ENCODE data around the gene NR1I3. TPM values are rescaled to one million over a fixed set of nuclear protein-coding genes. Genes with fewer than 3 reads are reported as not detected.

The NR1I3 gene
- total RNA-seq, 4 donors from 2014 or later, result 2.1 TPM; not detected in 3

DNA sequence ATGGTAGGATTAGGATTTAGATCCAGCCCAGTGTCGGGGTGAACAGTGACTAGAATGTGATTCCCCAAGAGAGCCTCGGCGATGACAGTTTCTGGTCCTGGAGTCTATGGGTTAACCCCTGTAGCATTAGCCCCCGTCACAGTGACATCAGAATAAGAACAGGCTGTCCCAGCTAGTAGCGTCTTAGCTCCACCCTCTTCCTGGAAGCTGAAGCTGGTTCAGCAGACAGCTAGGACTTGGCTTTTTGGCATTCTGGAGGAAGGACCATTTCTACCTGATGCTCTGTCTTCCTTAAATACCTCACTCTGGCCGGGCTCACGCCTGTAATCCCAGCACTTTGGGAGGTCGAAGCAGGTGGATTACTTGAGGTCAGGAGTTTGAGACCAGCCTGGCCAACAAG lies 30.8 kb downstream of the NR1I3 start:
- H3K4me3 ChIP-seq (ENCODE audit: low read depth, poor library complexity, severe bottlenecking), result no peak overlapping the region
- intact Hi-C loops (cut with DNase I; ENCODE audit: low total_unique reads), result no loop called here
- WGBS, 2 donors, result 67 to 69% methylated on average over 8 of the region's 8 CpGs
- DNase-seq (ENCODE audit: low spot score in 2 of 2), result no peak
- TF ChIP-seq, protein P1, sequence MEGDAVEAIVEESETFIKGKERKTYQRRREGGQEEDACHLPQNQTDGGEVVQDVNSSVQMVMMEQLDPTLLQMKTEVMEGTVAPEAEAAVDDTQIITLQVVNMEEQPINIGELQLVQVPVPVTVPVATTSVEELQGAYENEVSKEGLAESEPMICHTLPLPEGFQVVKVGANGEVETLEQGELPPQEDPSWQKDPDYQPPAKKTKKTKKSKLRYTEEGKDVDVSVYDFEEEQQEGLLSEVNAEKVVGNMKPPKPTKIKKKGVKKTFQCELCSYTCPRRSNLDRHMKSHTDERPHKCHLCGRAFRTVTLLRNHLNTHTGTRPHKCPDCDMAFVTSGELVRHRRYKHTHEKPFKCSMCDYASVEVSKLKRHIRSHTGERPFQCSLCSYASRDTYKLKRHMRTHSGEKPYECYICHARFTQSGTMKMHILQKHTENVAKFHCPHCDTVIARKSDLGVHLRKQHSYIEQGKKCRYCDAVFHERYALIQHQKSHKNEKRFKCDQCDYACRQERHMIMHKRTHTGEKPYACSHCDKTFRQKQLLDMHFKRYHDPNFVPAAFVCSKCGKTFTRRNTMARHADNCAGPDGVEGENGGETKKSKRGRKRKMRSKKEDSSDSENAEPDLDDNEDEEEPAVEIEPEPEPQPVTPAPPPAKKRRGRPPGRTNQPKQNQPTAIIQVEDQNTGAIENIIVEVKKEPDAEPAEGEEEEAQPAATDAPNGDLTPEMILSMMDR (IDR thresholded peaks at IDR 0.05), result no peak

DNA sequence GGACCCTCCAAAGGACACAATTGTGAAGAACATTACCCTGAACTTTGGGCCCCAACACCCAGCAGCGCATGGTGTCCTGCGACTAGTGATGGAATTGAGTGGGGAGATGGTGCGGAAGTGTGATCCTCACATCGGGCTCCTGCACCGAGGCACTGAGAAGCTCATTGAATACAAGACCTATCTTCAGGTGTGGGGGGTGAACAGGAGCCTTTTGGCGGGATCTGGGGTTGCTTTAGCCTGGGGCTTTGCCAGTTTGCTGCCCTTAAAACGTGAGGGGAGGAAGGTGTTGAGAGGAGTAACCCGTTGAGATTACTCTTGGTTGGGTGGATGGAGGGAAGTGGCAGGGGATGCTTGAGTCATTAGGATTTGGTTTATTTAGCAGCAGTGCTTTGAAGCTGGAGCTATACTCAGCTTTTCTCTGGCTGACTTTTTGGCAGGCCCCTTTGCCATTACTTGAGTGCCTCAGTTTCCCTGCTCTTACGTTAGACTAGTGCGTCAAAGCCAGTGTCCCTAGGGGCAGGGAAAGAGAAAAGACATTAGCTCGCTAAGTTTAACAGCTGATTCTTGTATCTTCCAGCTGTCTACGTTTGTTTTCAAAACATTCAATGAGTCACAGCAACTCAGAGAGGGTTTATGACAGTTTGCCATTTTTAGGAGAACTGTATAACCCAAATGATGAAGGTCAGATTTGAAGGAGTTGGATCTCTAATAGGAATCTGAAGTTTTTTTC lies 31.4 kb downstream of the NR1I3 start:
- no peak overlapping the region for H3K4me3 ChIP-seq (ENCODE audit: low read depth, poor library complexity, severe bottlenecking)
- no peak for DNase-seq (ENCODE audit: low spot score in 2 of 2)
- intact Hi-C loops (cut with DNase I; ENCODE audit: low total_unique reads), result no loop called here
- TF ChIP-seq, protein P1 (IDR thresholded peaks at IDR 0.05), result no peak
- TF ChIP-seq POLR2A (IDR thresholded peaks at IDR 0.05), result no peak
- 78% methylated on average over 12 of the region's 12 CpGs for WGBS, 2 donors

DNA sequence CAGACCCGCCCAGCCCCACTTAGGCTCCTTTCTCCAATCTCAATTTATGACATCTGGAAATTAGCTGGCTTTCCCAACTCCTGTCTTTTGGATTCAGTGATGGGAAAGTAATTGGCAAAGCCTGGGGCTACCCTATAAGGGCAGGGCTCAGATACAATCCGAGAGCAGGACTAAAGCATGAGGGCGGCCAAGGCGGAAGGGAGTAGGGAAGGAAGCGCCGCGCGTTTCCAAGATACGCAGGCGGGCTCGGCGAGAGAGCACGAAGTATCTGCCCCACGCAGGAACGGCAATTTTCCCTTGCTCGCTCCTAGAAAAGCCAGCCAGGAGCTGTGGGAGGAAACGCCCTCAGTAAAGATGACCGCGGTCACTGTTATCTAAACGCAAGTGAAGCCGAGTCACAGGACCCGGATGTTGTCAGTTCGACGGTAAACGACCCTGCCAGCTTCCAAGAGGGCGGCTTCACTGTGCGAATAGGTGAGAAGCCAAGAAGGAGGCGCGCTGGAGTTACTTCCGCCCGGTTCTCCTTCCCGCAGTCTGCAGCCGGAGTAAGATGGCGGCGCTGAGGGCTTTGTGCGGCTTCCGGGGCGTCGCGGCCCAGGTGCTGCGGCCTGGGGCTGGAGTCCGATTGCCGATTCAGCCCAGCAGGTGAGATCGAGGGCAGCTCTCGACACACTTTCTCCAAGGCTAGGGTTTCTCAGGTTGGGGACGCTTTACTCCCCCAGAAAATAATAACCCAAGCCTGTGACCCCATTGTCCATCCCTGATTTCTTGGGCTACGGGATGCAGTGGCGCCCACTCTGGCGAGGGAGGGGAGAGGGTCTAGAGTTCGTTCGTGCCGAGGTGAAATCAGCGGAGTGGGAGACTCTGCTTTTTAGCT lies 35.9 kb downstream of the NR1I3 start, which contains the start of gene NDUFS2:
TSS of gene NDUFS2 (plus strand) at position 532 of the 877 bp plus-strand sequence. CDS start at position 551, 19 bp downstream.
- intact Hi-C loops (cut with DNase I; ENCODE audit: low total_unique reads), result no loop called here
- 1% methylated on average over 42 to 51 of the region's 53 CpGs for WGBS, 2 donors
- DNase-seq (ENCODE audit: low spot score in 2 of 2), result peak; percentile 99 to 100
- peak within 1 kb of the TSS; percentile 66 for H3K4me3 ChIP-seq (ENCODE audit: low read depth, poor library complexity, severe bottlenecking)
- TF ChIP-seq, protein P1 (IDR thresholded peaks at IDR 0.05), result no peak
- TF ChIP-seq POLR2A (IDR thresholded peaks at IDR 0.05), result peak in 1 of 2 donors; percentile 45

DNA sequence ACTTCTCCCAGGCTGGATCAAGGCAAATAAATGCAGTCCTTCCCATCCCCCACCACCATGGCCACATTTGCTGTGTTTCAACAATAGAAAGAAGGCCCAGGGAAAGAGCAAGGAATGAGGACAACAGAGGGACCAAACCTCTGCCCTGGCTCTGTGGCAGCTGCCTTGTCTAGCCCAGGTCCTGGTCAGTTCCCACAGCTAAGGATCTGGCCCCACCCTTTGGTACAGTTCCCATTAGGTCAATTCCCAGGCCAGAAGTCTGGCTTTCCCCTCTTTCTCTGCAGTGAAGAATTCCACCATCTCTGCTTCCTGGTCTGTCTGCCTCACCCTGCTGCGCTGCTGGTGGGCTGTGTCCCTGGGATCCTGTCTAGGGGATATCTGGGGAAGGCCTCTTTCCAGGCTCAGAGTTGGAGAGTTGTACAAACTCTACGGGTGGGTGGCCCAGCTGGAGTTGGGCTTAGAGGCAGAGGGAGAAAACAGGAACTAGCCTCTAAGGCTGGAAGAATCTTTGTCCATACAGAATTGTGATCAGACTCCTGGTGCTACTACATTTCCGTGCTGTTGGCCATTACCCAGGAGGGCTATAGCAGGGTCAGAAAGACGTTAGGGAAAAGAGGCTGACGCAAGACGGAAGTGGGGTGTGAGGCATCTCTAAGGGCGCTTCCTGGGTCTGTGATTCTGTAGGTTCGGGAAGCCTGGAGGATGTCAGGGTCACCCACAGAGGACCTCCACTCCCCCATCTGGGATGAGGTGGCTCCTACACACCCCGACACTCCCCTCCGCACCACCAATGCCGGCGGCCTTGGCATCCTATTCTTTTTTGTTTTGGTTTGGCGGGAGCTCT lies 36.8 kb downstream of the NR1I3 start:
- TF ChIP-seq POLR2A (IDR thresholded peaks at IDR 0.05), result no peak
- TF ChIP-seq, protein P1 (IDR thresholded peaks at IDR 0.05), result no peak
- WGBS, 2 donors, result 10 to 12% methylated on average over 13 of the region's 13 CpGs
- peak; percentile 65 to 94 for DNase-seq (ENCODE audit: low spot score in 2 of 2)
- H3K4me3 ChIP-seq (ENCODE audit: low read depth, poor library complexity, severe bottlenecking), result no peak overlapping the region
- intact Hi-C loops (cut with DNase I; ENCODE audit: low total_unique reads), result no loop called here

DNA sequence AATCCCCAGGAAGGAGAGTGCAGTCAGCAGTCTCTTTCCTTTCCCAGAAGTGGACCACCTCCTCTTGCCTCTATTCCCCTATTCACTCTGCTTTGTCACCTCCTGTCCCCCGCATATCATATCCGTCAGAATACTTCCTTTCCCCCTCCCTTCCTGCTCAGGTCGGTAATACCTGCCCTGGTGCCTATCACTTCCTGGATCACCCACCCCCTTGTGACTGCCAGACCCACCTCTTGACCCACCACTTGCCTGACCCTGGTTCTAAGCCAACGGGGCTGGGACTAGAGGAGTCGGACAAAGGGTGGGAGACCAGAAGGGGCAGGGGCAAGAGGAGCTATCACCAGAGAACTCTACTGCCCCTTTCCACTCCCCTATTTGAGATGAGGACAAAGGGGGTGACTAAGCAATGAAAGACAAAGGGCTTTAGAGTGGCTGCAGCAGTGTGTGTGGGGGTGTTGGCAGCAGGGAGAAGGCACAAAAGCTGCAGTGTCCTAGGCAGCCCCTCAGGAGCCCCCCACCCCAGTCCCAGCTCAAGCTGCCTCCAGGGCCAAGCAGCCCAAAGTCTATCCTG lies 37.5 kb downstream of the NR1I3 start:
- TF ChIP-seq, protein P1 (IDR thresholded peaks at IDR 0.05), result no peak
- TF ChIP-seq POLR2A (IDR thresholded peaks at IDR 0.05), result no peak

More for the DNA sequence above, 37.5 kb downstream of the NR1I3 start:
- peak in 1 of 2 donors; percentile 82 for DNase-seq (ENCODE audit: low spot score in 2 of 2)
- intact Hi-C loops (cut with DNase I; ENCODE audit: low total_unique reads), result no loop called here
- 56 to 57% methylated on average over 5 of the region's 5 CpGs for WGBS, 2 donors
- no peak overlapping the region for H3K4me3 ChIP-seq (ENCODE audit: low read depth, poor library complexity, severe bottlenecking)

All from lower leg skin (tissue), 4 donors.